GM12878 (cell line): ENCODE measurements around the gene ANP32B. TPM values are rescaled to one million over a fixed set of nuclear protein-coding genes. Genes with fewer than 3 reads are reported as not detected.

Source experiments
- ATAC-seq: fragments of 200-7000 bp; cut with Tn5 transposase; 3 replicates; pipeline ENCODE4 v1.9.1; 2020; ENCODE audit warnings: mild to moderate bottlenecking, moderate library complexity
- BruUV-seq: library from RNA; stranded (reverse); fragments of 400-500 nt; replicated peaks from 2 replicates; lab custom pipeline; 2021; lab: Mats Ljungman, UMichigan
- CTCF ChIA-PET: fragments of 300-600 bp; sonication (Branson Sonifier 250); formaldehyde crosslinking; extraction: SDS; loops from one replicate; lab custom pipeline; 2021; ENCODE audit warnings: inconsistent platforms; lab: Yijun Ruan, JAX
- POLR2A ChIA-PET: fragments of 350-600 bp; formaldehyde crosslinking; extraction: SDS; loops from one replicate; lab custom pipeline; 2021; ENCODE audit warnings: inconsistent platforms; lab: Charles Lee
- RAD21 ChIA-PET: fragments of 300-600 bp; sonication (Branson Sonifier 250); formaldehyde crosslinking; loops from one replicate; lab custom pipeline; 2023; ENCODE audit warnings: antibody characterized with exemption; ENCODE audit not compliant: unreplicated experiment; lab: Charles Lee
- SMC1A ChIA-PET: fragments of 300-600 bp; sonication (Branson Sonifier 250); formaldehyde crosslinking; loops from one replicate; lab custom pipeline; 2023; ENCODE audit not compliant: unreplicated experiment, uncharacterized antibody; lab: Charles Lee
- DNase-seq: peaks from one replicate; pipeline ENCODE4 v3.0.0-alpha.2; 2011; ENCODE audit warnings: low read depth, low spot score
- FAIRE-seq: peaks from 3 replicates; lab custom pipeline; 2011; peaks lifted over from hg19 to GRCh38; lab: Jason Lieb, UNC
- H2AFZ ChIP-seq: 2 replicates; pipeline ENCODE4 v1.6.0; 2011; ENCODE audit warnings: low read depth, low read length, control low read depth; ENCODE audit not compliant: control insufficient read depth
- H3K27ac ChIP-seq: 2 replicates; pipeline ENCODE4 v1.5.1; 2011; ENCODE audit warnings: control low read depth; ENCODE audit not compliant: control insufficient read depth, insufficient read depth
- H3K27me3 ChIP-seq, 2 experiments: replicated peaks in 1 of 2; 2 replicates each; pipeline versions ENCODE4 v1.6.0 to v1.6.1; 2011; ENCODE audit warnings: low read length in 1 of 2; ENCODE audit not compliant: control insufficient read depth in 2 of 2, insufficient read depth in 2 of 2
- H3K36me3 ChIP-seq, 2 experiments: 2 replicates each; pipeline ENCODE4 v1.5.1; 2011; ENCODE audit warnings: low read length in 1 of 2; ENCODE audit not compliant: control insufficient read depth in 2 of 2, insufficient read depth in 2 of 2
- H3K4me1 ChIP-seq: 2 replicates; pipeline ENCODE4 v1.6.1; 2011; ENCODE audit warnings: mild to moderate bottlenecking, low read length, moderate library complexity, mixed read lengths; ENCODE audit not compliant: control insufficient read depth, insufficient read depth
- H3K4me2 ChIP-seq: 2 replicates; pipeline ENCODE4 v1.6.0; 2011; ENCODE audit warnings: control low read depth; ENCODE audit not compliant: control insufficient read depth, insufficient read depth
- H3K4me3 ChIP-seq: fragments of 200-600 bp; sonication (generic); 2 replicates; pipeline ENCODE4 v1.5.1; 2016
- H3K79me2 ChIP-seq: 2 replicates; pipeline ENCODE4 v1.6.0; 2011; ENCODE audit warnings: low read length; ENCODE audit not compliant: control insufficient read depth, insufficient read depth
- H3K9ac ChIP-seq: 2 replicates; pipeline ENCODE4 v1.8.0; 2011; ENCODE audit warnings: low read length, control low read depth, mixed read lengths; ENCODE audit not compliant: control insufficient read depth, insufficient read depth
- H3K9me3 ChIP-seq: replicated peaks from 3 replicates; pipeline ENCODE4 v1.5.1; 2011; ENCODE audit warnings: mild to moderate bottlenecking, low read length; ENCODE audit not compliant: control insufficient read depth, insufficient read depth
- H4K20me1 ChIP-seq: 2 replicates; pipeline ENCODE4 v1.6.0; 2011; ENCODE audit not compliant: control insufficient read depth, insufficient read depth
- ASH2L ChIP-seq: fragments of 300-600, 200-600 bp; sonication (generic); IDR thresholded peaks from 2 replicates; pipeline ENCODE4 v1.6.1; 2017; ENCODE audit warnings: low read depth, mild to moderate bottlenecking, borderline replicate concordance
- DPF2 ChIP-seq: fragments of 450-650 bp; IDR thresholded peaks from 2 replicates; pipeline ENCODE4 v1.6.1; 2017; ENCODE audit warnings: mild to moderate bottlenecking
- HDAC2 ChIP-seq: fragments of 200-600 bp; sonication (generic); IDR thresholded peaks from 2 replicates; pipeline ENCODE4 v1.6.1; 2017
- HDAC6 ChIP-seq: fragments of 200-600 bp; sonication (generic); IDR thresholded peaks from one replicate; pipeline ENCODE4 v1.8.0; 2017; ENCODE audit warnings: antibody characterized with exemption; ENCODE audit not compliant: unreplicated experiment
- JUND ChIP-seq: IDR thresholded peaks from 2 replicates; pipeline ENCODE4 v1.6.1; 2012; ENCODE audit warnings: low read depth, mild to moderate bottlenecking, low read length, improper control_type of control experiment, moderate library complexity
- KAT2A ChIP-seq: conservative IDR thresholded peaks from 2 replicates; pipeline ENCODE4 v1.6.1; 2011; ENCODE audit warnings: low read depth, low read length; ENCODE audit not compliant: control insufficient read depth
- MTA2 ChIP-seq: fragments of 450-650 bp; IDR thresholded peaks from 2 replicates; pipeline ENCODE4 v1.6.1; 2016; ENCODE audit warnings: low read depth, mild to moderate bottlenecking, moderate library complexity
- MTA3 ChIP-seq: IDR thresholded peaks from 2 replicates; pipeline ENCODE4 v1.6.1; 2012; ENCODE audit warnings: low read length, inconsistent platforms, borderline replicate concordance
- NFIC ChIP-seq: IDR thresholded peaks from 2 replicates; pipeline ENCODE4 v1.6.1; 2012; ENCODE audit warnings: low read depth, mild to moderate bottlenecking, inconsistent platforms, low read length, moderate library complexity
- ZNF24 ChIP-seq: fragments of 450-650 bp; IDR thresholded peaks from 2 replicates; pipeline ENCODE4 v1.6.1; 2017; ENCODE audit warnings: antibody characterized with exemption, mild to moderate bottlenecking
- ZNF384 ChIP-seq: IDR thresholded peaks from 2 replicates; pipeline ENCODE4 v1.6.1; 2012; ENCODE audit warnings: low read depth, mild to moderate bottlenecking, low read length, improper control_type of control experiment, borderline replicate concordance
- ZSCAN29 ChIP-seq: fragments of 450-650 bp; IDR thresholded peaks from 2 replicates; pipeline ENCODE4 v1.6.1; 2017; ENCODE audit warnings: mild to moderate bottlenecking, moderate library complexity
- WGBS: methylation state at CpG from one replicate; pipeline ENCODE4 v1.1.6; 2016; ENCODE audit warnings: low lambda C conversion rate; ENCODE audit not compliant: insufficient replicate concordance, insufficient coverage; ENCODE audit errors: missing lambda C conversion rate; 5-methylcytosine and 5-hydroxymethylcytosine counted together
- in situ Hi-C: fragments of 300-500 bp; cut with MboI; formaldehyde crosslinking; loops from 9 replicates; pipeline ENCODE4 v1.14.3; 2018; ENCODE audit warnings: mixed read lengths
- intact Hi-C: fragments of 100-400 bp; cut with micrococcal nuclease; formaldehyde crosslinking; loops from one replicate; pipeline ENCODE4 v1.14.2; 2022; ENCODE audit not compliant: unreplicated experiment
- polyA plus RNA-seq, 11 experiments: library from polyadenylated mRNA; depleted of rRNA in 4 of 11; unstranded in 6 of 11; stranded (reverse) in 5 of 11; fragments of >200 nt; fragmentation: Nextera tagmentation in 4 of 11; fragmentation: Illumina TruSeq in 1 of 11; extraction: Ambion mirVana in 4 of 11; extraction: Trizol in 1 of 11; gene quantifications; 1 replicate in 1 of 11; 2 replicates in 10 of 11; pipeline versions ENCODE4 v1.2.1 to v1.2.3, GENCODE V29; 2011 to 2016; ENCODE audit warnings: inconsistent platforms in 2 of 11, missing spikeins in 2 of 11, low read depth in 1 of 11
- total RNA-seq, 4 experiments: library from RNA; depleted of rRNA in 3 of 4; stranded (reverse); fragments of >200 nt in 3 of 4; fragmentation: Illumina TruSeq in 1 of 4; extraction: Trizol in 1 of 4; gene quantifications; 2 replicates each; pipeline versions ENCODE4 v1.2.1 to v1.2.3, GENCODE V29; 2013 to 2021
- TF ChIP-seq, protein P1 (sequence below): fragments of 450-650 bp; IDR thresholded peaks from 2 replicates; pipeline ENCODE4 v1.6.1; 2014; ENCODE audit warnings: mild to moderate bottlenecking
- TF ChIP-seq, protein P2 (sequence below): fragments of 450-650 bp; IDR thresholded peaks from 2 replicates; pipeline ENCODE4 v1.6.1; 2016; ENCODE audit warnings: mild to moderate bottlenecking
- TF ChIP-seq, protein P3 (sequence below): IDR thresholded peaks from 2 replicates; pipeline ENCODE4 v1.6.1; 2011; ENCODE audit warnings: low read depth, low read length, improper control_type of control experiment, borderline replicate concordance
- TF ChIP-seq, protein P4 (sequence below): fragments of 450-650 bp; IDR thresholded peaks from 2 replicates; pipeline ENCODE4 v1.6.1; 2017; ENCODE audit warnings: antibody characterized with exemption, mild to moderate bottlenecking, moderate library complexity

The ANP32B gene
- total and polyA plus RNA-seq, 10 of the 15 experiments (the other 5 are each of a cell fraction or from before 2014, with no cell fraction given) = 24.5 to 419 (median 171) TPM

DNA sequence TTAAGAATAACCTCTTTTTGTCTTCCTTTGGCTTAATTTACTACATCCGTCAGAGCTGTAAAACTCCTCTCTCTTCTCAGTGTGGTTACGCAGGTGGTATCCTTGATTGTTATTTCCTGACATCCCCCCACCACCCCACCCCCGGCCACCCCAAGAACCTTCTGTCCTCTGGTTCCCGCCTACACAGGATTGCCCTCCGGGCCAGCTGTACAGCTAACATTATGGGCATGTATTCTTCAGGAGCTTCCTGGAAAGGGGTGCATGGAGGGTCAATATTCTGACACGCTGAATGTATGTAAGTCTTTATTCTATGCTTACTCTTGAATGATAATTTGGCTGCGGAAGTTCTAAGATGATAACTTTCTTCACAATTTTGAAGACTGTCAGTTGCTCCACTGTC lies 13.0 kb upstream of the ANP32B start:
- BruUV-seq = no TSS peak
- WGBS = 39% methylated on average over 7 of the region's 7 CpGs
- TF ChIP-seq ZNF24 = no peak
- TF ChIP-seq, protein P1, sequence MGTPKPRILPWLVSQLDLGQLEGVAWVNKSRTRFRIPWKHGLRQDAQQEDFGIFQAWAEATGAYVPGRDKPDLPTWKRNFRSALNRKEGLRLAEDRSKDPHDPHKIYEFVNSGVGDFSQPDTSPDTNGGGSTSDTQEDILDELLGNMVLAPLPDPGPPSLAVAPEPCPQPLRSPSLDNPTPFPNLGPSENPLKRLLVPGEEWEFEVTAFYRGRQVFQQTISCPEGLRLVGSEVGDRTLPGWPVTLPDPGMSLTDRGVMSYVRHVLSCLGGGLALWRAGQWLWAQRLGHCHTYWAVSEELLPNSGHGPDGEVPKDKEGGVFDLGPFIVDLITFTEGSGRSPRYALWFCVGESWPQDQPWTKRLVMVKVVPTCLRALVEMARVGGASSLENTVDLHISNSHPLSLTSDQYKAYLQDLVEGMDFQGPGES = no peak
- TF ChIP-seq, protein P2, sequence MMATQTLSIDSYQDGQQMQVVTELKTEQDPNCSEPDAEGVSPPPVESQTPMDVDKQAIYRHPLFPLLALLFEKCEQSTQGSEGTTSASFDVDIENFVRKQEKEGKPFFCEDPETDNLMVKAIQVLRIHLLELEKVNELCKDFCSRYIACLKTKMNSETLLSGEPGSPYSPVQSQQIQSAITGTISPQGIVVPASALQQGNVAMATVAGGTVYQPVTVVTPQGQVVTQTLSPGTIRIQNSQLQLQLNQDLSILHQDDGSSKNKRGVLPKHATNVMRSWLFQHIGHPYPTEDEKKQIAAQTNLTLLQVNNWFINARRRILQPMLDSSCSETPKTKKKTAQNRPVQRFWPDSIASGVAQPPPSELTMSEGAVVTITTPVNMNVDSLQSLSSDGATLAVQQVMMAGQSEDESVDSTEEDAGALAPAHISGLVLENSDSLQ = no peak
- TF ChIP-seq KAT2A = no peak
- no peak for TF ChIP-seq ASH2L
- TF ChIP-seq NFIC = no peak
- TF ChIP-seq ZSCAN29 = no peak
- TF ChIP-seq, protein P3, sequence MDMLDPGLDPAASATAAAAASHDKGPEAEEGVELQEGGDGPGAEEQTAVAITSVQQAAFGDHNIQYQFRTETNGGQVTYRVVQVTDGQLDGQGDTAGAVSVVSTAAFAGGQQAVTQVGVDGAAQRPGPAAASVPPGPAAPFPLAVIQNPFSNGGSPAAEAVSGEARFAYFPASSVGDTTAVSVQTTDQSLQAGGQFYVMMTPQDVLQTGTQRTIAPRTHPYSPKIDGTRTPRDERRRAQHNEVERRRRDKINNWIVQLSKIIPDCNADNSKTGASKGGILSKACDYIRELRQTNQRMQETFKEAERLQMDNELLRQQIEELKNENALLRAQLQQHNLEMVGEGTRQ = no peak
- TF ChIP-seq MTA3 = no peak
- no peak for TF ChIP-seq HDAC2
- TF ChIP-seq MTA2 = no peak
- TF ChIP-seq DPF2 = no peak
- no peak for TF ChIP-seq ZNF384
- TF ChIP-seq, protein P4, sequence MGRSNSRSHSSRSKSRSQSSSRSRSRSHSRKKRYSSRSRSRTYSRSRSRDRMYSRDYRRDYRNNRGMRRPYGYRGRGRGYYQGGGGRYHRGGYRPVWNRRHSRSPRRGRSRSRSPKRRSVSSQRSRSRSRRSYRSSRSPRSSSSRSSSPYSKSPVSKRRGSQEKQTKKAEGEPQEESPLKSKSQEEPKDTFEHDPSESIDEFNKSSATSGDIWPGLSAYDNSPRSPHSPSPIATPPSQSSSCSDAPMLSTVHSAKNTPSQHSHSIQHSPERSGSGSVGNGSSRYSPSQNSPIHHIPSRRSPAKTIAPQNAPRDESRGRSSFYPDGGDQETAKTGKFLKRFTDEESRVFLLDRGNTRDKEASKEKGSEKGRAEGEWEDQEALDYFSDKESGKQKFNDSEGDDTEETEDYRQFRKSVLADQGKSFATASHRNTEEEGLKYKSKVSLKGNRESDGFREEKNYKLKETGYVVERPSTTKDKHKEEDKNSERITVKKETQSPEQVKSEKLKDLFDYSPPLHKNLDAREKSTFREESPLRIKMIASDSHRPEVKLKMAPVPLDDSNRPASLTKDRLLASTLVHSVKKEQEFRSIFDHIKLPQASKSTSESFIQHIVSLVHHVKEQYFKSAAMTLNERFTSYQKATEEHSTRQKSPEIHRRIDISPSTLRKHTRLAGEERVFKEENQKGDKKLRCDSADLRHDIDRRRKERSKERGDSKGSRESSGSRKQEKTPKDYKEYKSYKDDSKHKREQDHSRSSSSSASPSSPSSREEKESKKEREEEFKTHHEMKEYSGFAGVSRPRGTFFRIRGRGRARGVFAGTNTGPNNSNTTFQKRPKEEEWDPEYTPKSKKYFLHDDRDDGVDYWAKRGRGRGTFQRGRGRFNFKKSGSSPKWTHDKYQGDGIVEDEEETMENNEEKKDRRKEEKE = no peak
- no peak for TF ChIP-seq HDAC6
- no peak for TF ChIP-seq JUND

More for the DNA sequence above, 13.0 kb upstream of the ANP32B start:
- no peak overlapping the region for H3K27ac ChIP-seq
- ChIA-PET CTCF (interaction anchor here (3.3 kb wide), 1 partner anchor 46 kb away, joined by 9 read pairs; no protein-coding TSS in a partner anchor), POLR2A (no interaction called here), RAD21 (no interaction called here), SMC1A (no interaction called here)
- DNase-seq (no peak), FAIRE-seq (no peak), ATAC-seq (no peak)
- in situ Hi-C loops (no loop called here), intact Hi-C loops (no loop called here)
- H3K9ac ChIP-seq = no peak overlapping the region
- H2AFZ ChIP-seq = no peak overlapping the region
- no peak overlapping the region for H3K4me3 ChIP-seq
- H3K9me3 ChIP-seq = no peaks in the 10 kb centered on the region
- no peaks in the 10 kb centered on the region; a peak in 1 of 4 replicates for H3K27me3 ChIP-seq
- H3K36me3 ChIP-seq = no peaks in the 10 kb centered on the region
- no peaks in the 10 kb centered on the region for H3K79me2 ChIP-seq
- H3K4me2 ChIP-seq = no peak overlapping the region
- H3K4me1 ChIP-seq = no peaks in the 10 kb centered on the region
- H4K20me1 ChIP-seq = no peaks in the 10 kb centered on the region
